GM19193 (cell line): ENCODE measurements around the gene FAR2.

Experiments used
- POLR2A ChIP-seq: IDR thresholded peaks from 4 replicates; pipeline ENCODE4 v1.6.1; 2011; ENCODE audit not compliant: insufficient read depth, insufficient read length; ENCODE audit errors: extremely low read depth

FAR2 gene

DNA sequence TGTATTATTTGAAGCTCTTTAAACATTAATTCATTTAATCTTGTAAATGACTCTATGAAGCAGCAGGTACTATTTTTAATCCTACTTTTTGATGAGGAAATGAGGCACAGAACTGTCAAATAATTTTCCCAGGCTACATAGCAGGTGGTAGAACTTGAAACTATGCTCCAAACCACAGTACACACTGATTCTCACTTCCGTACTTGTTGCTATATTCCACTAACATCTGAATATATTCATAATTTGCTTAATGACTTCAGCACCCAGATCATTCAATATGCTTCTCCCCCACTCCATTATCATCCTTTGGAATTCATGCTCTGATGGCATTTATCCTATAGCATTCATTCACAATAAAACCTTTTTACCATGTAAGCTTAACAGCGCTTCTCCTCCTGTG, 227.0 kb downstream of the FAR2 start:
- TF ChIP-seq POLR2A, result no peak

DNA sequence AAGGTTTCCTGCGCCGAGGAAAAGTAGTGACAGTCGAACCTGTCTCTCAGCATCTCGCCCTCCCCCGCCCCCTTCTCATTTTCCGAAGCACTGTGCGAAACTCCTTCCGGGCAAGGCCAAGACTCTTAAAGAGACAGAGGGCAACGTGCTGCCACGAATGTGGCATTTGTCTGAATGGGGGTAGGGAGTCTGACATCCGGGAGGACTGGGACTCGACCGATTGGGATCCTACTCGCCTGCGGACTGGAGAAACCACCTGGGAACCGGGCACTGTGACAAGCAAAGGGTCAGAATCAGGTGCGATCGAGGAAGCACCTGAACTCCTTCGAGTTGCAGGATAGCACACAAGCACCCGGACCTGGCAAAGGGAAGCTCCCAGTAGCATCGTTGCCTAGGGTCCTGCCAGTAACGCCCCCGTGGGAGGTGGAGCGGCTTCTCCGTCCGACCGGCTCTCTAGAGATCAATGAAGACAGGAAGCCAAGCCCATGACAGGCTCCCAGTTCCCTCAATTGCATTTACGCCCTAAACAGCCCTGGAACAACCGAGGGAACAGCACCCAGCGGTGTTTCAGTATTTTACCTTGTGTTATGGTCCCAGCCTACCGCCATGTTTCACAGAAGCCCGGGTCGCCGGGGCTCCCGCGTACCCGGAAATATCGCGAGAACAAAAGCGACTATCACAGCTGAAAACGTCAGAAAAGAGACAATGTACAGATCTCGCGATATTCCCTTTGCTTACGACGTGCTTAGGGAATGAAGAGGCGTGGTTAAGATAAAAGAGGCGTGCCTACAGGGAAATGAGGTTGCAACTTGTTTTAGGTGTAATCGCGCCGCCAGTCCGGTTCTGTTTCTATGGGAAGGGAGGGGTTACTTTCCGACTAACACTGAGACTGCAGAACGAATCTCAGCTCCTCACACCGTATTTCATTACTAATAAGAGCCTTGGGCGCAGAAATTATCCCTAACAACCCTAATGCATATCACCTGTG, 231.8 kb downstream of the FAR2 start, which contains the start of gene ERGIC2:
Gene ERGIC2, minus strand, starts transcription at position 637 of the 988 bp plus-strand sequence. CDS start 9,539 bp downstream, outside the sequence.
- TF ChIP-seq POLR2A, result peak; percentile 87

DNA sequence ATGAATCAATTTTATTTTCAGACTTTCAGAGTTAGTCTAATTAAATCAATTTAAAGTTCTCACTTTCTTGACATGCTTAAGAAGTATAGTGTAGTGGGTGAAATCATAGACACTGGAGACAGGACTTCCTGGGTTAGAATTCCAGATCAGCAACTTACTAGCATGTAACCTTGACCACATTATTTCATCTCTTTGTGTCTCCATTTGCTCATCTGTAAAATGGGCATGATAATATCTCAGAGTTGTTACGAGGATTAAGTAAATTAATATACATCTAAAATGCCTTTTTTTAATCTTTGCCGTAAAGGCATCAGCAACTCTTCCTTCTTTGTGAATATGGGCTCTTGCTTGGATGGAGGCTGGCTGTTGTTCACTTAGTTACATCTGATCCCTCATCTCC, 233.2 kb downstream of the FAR2 start:
- no peak for TF ChIP-seq POLR2A
